Measurements from ENCODE around the gene HOXA2.

GRCh38 chr7:27066148-27066547, 36.3 kb downstream of the HOXA2 start:
- no peak for TF ChIP-seq CTCF (IDR thresholded peaks at IDR 0.05)
- no peak for TF ChIP-seq POLR2A (IDR thresholded peaks at IDR 0.05)

Measured in Peyer's patch (tissue), 4 donors.